PC-3 (cell line): ENCODE results near the gene MAB21L4. TPM values are rescaled to one million over a fixed set of nuclear protein-coding genes. Genes with fewer than 3 reads are reported as not detected.

Experiments
- ATAC-seq: fragments of 200-7000 bp; cut with Tn5 transposase; 2 replicates; pipeline ENCODE4 v1.9.1; 2020; ENCODE audit warnings: mild to moderate bottlenecking, moderate library complexity
- BruUV-seq: library from RNA; stranded (reverse); fragments of 400-500 nt; replicated peaks from 2 replicates; lab custom pipeline; 2021; lab: Mats Ljungman, UMichigan
- CTCF ChIA-PET: fragments of 300-600 bp; sonication (Branson Sonifier 250); formaldehyde crosslinking; loops from one replicate; lab custom pipeline; 2022; ENCODE audit warnings: antibody characterized with exemption; lab: Charles Lee
- POLR2A ChIA-PET: fragments of 300-600 bp; sonication (Branson Sonifier 250); formaldehyde crosslinking; loops from one replicate; lab custom pipeline; 2022; ENCODE audit warnings: antibody characterized with exemption; ENCODE audit not compliant: unreplicated experiment; lab: Charles Lee
- DNase-seq: peaks from one replicate; pipeline ENCODE4 v3.0.0-alpha.2; 2015
- H2AFZ ChIP-seq: fragments of 300-600 bp; sonication (generic); 2 replicates; pipeline ENCODE4 v1.6.0; 2016; ENCODE audit warnings: antibody characterized with exemption, low read length
- H3F3A ChIP-seq: fragments of 300-600 bp; sonication (generic); one replicate; pipeline ENCODE4 v1.6.0; 2017; ENCODE audit warnings: antibody characterized with exemption, low read length, control low read depth, mild to moderate bottlenecking; ENCODE audit not compliant: unreplicated experiment
- H3K27ac ChIP-seq: fragments of 300-600 bp; sonication (generic); 2 replicates; pipeline ENCODE4 v1.5.1; 2016; ENCODE audit warnings: mild to moderate bottlenecking, low read length
- H3K27me3 ChIP-seq: fragments of 300-600 bp; sonication (generic); 2 replicates; pipeline ENCODE4 v1.6.1; 2016; ENCODE audit warnings: low read length, mixed read lengths
- H3K36me3 ChIP-seq: fragments of 300-600 bp; sonication (generic); 2 replicates; pipeline ENCODE4 v1.6.1; 2016; ENCODE audit warnings: low read depth, mixed run types, low read length, mixed read lengths
- H3K4me1 ChIP-seq: fragments of 300-600 bp; sonication (generic); 2 replicates; pipeline ENCODE4 v1.5.1; 2016; ENCODE audit warnings: low read length; ENCODE audit not compliant: insufficient read depth
- H3K4me2 ChIP-seq: fragments of 300-600 bp; sonication (generic); 2 replicates; pipeline ENCODE4 v1.6.0; 2016; ENCODE audit warnings: low read length
- H3K4me3 ChIP-seq: fragments of 300-600 bp; sonication (generic); 2 replicates; pipeline ENCODE4 v1.5.1; 2016; ENCODE audit warnings: mild to moderate bottlenecking, low read length, mixed read lengths
- H3K79me2 ChIP-seq: fragments of 300-600 bp; sonication (generic); 2 replicates; pipeline ENCODE4 v1.6.1; 2017; ENCODE audit warnings: low read length, mixed read lengths
- H3K9ac ChIP-seq: fragments of 300-600 bp; sonication (generic); 2 replicates; pipeline ENCODE4 v1.6.0; 2016; ENCODE audit warnings: mild to moderate bottlenecking, low read length
- H3K9me2 ChIP-seq: fragments of 300-600 bp; sonication (generic); replicated peaks from 2 replicates; pipeline ENCODE4 v1.6.1; 2016; ENCODE audit warnings: mixed run types, low read length, mixed read lengths
- H3K9me3 ChIP-seq: fragments of 300-600 bp; sonication (generic); 2 replicates; pipeline ENCODE4 v1.6.1; 2016; ENCODE audit warnings: low read length, mixed read lengths
- H4K20me1 ChIP-seq: fragments of 300-600 bp; sonication (generic); 2 replicates; pipeline ENCODE4 v1.6.1; 2016; ENCODE audit warnings: low read length, mixed read lengths
- CTCF ChIP-seq: fragments of 300-600 bp; sonication (generic); conservative IDR thresholded peaks from 2 replicates; pipeline ENCODE4 v1.5.1; 2017; ENCODE audit warnings: antibody characterized with exemption, low read depth, mild to moderate bottlenecking, low read length
- EZH2 ChIP-seq: fragments of 300-600 bp; sonication (generic); IDR thresholded peaks from one replicate; pipeline ENCODE4 v1.6.1; 2017; ENCODE audit warnings: antibody characterized with exemption, mild to moderate bottlenecking, low read length; ENCODE audit not compliant: unreplicated experiment
- EZH2phosphoT487 ChIP-seq: fragments of 300-600 bp; sonication (generic); IDR thresholded peaks from 2 replicates; pipeline ENCODE4 v1.6.1; 2018; ENCODE audit warnings: mild to moderate bottlenecking, antibody characterized with exemption, low read length, borderline replicate concordance
- intact Hi-C: fragments of 100-400 bp; cut with micrococcal nuclease; formaldehyde crosslinking; loops from 2 replicates; pipeline ENCODE4 v1.9.0; 2023
- total RNA-seq: library from RNA; depleted of rRNA; stranded (reverse); fragments of >200 nt; gene quantifications from 2 replicates; pipeline ENCODE4 v1.2.3, GENCODE V29; 2014

MAB21L4 gene
- total RNA-seq, 1 experiment from 2014 or later = 1.0 TPM

- H3K9me2 ChIP-seq = no peaks in the 10 kb centered on the region
- H3K27me3 ChIP-seq = 0 out of 2 replicates have a peak, but pooled peaks cover under 1% of the 10 kb centered on the region
- no peaks in the 10 kb centered on the region for H4K20me1 ChIP-seq
- H3K9ac ChIP-seq = no peak overlapping the region
- DNase-seq (no peak), ATAC-seq (no peak)
- no peak overlapping the region for H3K4me3 ChIP-seq
- intact Hi-C loops = no loop called here
- no peaks in the 10 kb centered on the region for H3K9me3 ChIP-seq
- H3K79me2 ChIP-seq = no peaks in the 10 kb centered on the region
- ChIA-PET POLR2A (no interaction called here), CTCF (no interaction called here)
- H3K4me2 ChIP-seq = no peak overlapping the region
- no peaks in the 10 kb centered on the region for H3K36me3 ChIP-seq
- no peak overlapping the region for H2AFZ ChIP-seq
- H3K4me1 ChIP-seq = no peaks in the 10 kb centered on the region; the same call in 1 of the 2 replicates
- TF ChIP-seq CTCF (no peak), EZH2phosphoT487 (no peak), EZH2 (no peak)
- no peak overlapping the region for H3K27ac ChIP-seq
- H3F3A ChIP-seq = no peaks in the 10 kb centered on the region
- BruUV-seq = no TSS peak
Measured at GRCh38 chr2:240888130-240888889, 7.6 kb downstream of the MAB21L4 start.

GRCh38 chr2:240887631-240888030 is 8.3 kb downstream of the MAB21L4 start:
- no peaks in the 10 kb centered on the region for H3K79me2 ChIP-seq
- ChIA-PET POLR2A (no interaction called here), CTCF (no interaction called here)
- no TSS peak for BruUV-seq
- peaks cover 3% of the 10 kb centered on the region; the same call in 1 of the 2 replicates for H3K9me3 ChIP-seq
- no peaks in the 10 kb centered on the region for H3K9me2 ChIP-seq
- no peak for TF ChIP-seq EZH2
- no peak for TF ChIP-seq EZH2phosphoT487
- no peak for TF ChIP-seq CTCF
- intact Hi-C loops = no loop called here
- H3K4me1 ChIP-seq = no peaks in the 10 kb centered on the region
- H3K4me3 ChIP-seq = no peak overlapping the region
- no peak for ATAC-seq
- H3K27me3 ChIP-seq = peaks cover 7% of the 10 kb centered on the region; the same call in 1 of the 2 replicates
- no peaks in the 10 kb centered on the region for H3K36me3 ChIP-seq
- H3K9ac ChIP-seq = no peak overlapping the region
- no peaks in the 10 kb centered on the region for H3F3A ChIP-seq
- no peak overlapping the region for H2AFZ ChIP-seq
- H4K20me1 ChIP-seq = no peaks in the 10 kb centered on the region
- no peak for DNase-seq
- H3K27ac ChIP-seq = no peak overlapping the region
- H3K4me2 ChIP-seq = no peak overlapping the region
